NCI-H526 (cell line): ENCODE measurements around the gene CRACR2A.
A peak's percentile ranks its signal among the peaks of the same experiment; 100 is the strongest.

Experiments
- DNase-seq, 2 experiments: peaks; one replicate each; lab custom pipeline; 2025; lab: John Stamatoyannopoulos, UW

CRACR2A gene

DNA sequence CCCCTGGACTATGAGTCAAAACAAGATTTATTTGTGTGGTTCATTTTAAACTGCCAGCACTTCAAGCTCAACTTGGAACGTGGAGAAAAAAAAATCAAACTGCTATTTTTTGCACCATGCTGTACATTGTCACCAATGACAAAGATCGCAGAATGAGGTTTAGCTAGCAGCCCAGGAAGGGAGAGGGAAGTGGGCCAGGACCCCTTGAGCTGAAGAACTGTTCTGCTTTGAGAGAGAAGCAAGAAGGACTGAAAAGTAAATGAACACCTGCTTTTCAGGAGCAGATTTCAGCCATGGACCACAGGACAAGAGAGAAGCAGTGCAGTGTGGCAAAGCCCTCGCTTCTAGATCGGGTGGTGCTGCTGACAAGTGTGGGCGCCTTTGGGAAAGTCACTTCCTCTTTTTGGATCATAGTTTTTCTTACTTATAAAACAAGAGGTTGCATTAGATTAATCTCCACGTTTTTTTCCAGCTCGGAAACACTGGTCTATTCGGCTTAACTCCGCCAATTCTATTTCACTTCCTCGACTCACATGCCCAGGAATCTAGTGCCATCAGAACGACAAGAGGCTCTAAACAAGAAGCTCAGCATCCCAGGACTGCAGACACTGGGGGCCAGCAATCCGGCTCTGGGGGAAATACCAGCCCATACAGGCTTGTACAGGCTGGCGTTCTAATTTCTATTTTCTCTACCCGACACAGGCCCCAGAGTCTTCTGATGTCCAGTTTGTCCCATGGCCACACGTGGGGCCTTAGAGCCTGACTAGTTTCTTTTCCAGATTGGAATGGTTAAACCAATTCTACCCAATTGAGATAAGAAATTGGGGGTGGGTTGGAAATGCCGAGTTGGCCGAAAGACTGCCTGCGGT lies 129.9 kb downstream of the CRACR2A start:
- no peak for DNase-seq

DNA sequence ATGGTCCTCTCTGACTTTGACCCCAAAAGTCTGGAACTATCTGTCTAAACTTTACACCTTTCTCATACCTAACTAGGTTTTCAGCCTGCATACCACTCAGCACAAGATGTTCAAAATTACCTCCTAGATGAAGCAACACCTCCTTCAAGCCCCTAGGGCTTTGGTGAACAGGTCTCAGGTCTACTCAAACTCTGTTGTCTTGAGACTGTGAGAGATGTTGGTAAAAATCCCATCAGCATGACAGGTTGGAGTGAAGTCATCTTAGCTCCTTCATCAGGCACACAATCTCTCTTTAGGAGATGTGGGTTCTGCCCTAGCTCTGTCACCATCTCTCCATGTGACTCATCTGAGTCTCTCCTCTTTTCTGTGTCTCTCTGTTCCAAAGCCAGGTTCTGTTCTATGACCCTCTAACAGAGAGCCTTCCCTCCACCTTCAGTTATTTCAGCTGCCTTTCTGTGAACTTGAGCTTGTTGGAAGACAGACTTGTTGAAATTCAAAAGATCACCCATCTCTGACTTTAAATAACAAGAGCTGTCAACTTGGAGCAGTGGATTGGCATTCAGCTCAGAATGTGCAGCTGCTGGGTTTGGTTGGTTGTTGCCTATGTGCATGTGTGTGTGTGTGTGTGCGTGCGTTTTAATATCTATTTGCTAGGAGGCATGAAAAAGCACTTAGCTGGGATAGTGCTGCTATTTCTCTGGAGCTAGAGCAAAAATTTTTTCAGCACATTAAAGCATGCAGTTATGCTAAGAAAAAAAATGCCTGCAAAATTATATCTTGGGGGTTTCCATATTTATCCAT lies 130.7 kb downstream of the CRACR2A start:
- DNase-seq = no peak

DNA sequence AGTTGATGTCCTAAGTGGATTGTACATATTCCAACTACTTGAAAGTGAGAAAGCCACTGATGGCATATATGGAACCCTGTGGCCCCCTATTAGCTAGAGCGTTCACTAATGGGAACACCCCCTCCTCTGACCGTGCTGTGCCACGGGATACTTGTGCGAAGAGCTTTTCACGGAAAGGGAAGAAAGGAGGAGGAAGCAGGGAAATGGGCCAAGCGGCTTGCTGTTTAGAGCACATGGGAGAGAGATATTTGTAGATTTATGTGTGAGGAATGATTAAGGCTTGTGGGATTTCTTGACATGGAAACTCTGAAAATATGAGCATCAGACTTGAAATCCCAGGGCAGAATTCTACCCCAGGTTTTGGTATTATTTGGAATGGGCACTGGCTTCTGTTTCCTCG lies 132.1 kb downstream of the CRACR2A start:
- no peak for DNase-seq

DNA sequence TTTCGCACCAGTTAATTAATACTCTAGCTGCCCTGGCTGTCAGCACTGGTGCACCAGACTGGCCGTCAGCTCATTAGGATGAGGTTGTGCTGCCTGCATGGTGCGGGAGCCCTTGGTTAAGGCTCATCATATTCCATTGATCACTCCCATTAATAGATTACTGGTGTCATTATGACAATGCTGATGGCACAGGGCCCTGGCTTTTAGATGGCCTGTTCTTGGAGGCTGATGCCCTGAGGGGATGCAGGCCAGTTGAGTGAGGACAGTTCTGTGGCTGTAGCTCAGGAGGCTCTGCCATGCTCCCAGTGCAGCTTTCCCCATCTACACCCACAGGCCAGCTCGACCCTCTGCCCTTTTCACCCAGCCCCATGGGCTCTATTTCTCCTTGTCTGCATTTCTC lies 135.3 kb downstream of the CRACR2A start:
- no peak for DNase-seq

DNA sequence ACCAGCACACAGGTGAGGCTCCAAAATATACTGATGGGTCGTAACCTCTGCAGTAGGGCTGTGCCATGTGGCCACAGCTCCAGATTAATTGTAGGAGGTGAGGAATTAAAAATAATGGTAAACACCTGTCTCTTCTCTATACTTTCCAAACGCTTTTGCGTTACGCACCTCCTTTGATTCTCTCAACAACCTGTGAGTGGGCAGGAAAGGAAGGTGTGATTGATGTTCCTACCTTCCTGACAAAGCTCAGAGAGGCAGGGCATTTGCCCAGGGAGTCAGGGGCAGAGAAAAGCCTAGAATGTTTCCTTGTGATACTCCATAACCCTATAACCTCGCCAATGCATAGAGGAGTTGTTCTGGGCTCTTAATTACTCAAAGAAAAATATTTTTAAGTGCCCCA lies 137.0 kb downstream of the CRACR2A start:
- DNase-seq = no peak

DNA sequence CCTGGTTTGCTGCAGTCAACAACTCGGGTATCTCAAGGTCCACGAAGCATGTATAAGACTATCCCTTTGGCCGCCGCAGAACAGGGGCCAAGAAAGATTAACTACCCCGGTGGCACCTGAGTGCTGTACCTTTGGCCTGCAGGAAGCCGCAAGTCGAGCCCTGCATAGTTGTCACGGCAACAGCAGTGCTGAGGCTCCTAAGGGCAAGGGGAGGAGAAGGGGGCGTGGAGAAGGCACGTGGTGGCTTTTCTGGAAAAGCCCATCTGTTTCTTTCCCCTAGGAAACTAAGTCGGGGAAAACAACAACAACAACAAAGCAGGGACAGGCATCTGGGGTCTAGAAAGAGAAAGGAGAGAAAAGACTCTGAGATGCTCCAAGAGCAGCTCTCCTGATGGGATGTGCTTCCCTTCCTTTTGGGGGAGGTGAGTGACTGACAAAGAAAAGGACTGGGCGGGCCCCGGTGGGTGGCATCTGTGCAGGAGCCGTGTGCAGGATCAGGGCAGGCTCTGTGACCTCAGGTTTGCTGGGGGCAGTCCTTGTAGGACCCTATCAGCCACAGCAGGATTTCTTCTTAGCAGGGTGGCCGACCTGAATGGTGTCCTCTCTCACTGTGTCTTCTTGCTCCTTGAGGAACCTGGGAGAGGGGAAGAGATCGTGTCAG lies 138.0 kb downstream of the CRACR2A start:
- no peak for DNase-seq

DNA sequence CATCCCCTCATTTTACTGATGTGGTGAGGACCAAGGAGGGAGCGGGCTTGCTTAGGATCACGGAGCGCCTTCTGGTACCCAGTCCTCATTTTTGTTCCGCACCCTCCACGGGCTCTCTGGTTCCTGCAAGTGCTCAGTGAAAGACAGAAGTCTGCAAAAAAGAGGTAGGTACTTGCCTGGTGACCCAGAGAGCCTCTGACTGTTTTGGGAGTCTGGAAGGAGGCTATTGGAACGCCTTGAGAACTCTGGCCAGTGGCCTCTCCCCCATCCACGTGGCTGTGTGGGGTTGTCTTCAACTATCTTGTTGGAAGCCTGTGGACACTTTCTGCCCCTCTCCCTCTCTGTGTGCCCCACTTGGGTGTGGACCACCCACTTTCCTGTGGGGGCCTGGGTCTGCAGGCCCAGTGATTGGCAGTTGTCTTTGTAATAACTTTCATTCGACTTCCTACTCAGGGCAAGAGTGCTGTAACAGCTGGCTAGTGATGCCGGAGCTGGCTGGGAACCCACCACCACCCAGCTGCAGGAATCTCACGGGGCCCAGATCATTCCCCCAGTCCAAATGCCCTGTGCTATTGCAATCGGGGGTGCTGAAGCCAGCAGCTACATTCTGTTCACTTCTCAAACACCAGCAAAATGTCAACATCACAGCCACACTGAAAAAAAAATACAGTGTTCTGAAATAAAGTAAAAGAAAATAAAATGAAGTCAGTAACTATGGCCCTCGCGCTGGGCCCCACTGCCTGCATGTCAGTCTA lies 139.1 kb downstream of the CRACR2A start:
- DNase-seq = no peak

DNA sequence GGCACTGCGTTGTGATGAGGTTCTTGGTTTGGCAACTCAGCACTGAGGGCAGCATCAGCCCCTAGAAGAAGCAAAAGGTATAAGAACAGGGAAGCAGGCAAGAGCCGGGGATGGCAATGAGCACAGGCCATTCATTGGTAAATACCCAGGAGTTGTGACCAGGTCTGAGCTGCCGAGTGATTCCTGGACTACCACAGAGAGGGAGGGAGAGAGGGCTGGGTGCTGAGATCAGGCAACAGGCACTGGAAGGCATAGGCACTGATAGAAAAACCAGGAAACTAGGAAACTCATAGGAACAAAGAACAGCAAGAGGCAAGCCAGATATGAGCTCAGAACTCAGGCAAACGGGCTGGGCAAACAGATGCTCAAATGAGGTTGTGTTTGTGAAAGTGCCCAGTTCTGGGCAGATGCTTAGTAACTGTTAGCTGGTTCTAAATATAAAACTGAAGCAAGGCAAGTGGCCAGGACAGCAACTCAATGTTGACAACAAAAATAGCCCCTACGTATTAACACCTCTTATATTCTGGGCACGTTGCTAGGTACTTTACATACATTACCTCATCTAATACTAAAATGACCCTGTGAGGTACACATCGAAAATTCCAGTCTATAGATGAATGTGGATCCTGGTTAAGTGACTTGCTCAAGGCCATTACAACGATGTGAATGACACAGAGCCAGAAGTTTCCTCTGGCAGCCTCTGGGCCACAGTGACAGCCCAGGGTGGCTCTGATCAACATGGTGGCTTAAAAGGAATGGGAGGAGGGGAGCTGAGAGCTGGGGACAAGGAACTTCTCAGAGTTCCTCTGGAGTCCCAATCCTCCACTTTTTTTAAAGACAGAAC lies 140.8 kb downstream of the CRACR2A start:
- no peak for DNase-seq

DNA sequence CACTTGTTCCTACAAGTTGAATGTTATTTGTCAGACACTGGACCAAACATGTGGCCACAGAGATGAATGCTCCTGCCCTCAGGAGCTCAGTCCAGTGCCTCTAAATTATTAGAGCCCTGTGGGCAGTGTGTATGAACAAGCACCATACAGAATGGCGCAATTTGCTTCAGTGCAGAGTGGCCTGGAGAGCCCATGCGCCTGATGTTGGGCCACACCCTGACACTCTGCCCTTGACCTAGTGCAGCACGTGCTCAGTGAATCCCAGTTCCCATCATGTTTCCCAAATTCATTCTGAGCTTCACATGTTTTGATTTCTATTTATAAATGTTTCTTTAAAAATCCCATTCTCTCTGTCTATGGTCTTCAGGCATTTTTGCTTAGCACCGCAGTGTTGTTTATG lies 145.1 kb downstream of the CRACR2A start:
- DNase-seq = no peak

DNA sequence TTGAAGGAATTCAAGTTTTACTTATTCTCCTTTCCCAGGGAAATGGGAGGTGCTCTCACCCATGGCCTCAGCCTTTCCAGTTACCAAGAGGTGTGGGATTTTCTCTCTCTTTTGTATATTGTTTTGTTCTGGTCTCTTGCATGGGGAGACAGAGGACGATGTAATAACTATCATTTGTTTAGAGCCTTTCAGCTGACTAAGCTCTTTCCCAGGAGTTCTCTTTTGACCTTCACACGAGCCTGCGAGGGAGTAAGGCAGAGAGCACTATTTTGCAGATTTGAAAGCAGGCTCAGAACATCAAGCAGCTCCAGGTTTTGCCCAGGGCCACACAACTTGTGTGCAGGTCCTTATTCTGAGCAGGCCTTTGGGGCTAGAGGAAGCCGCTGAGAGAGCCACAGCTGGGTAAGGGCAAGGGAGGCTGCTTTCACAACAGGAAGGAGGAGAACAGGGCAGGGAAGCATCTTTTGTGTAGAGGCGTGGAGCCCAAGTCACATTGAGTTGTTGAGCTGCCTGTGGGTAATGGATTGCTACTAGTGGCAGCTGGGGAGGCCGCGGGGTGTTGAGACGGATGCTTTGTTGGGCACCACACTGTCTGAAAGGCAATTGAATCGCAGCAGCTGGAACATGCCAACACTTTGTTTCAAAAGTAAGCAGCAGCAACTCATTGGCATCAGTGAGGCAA lies 145.7 kb downstream of the CRACR2A start:
- no peak for DNase-seq

DNA sequence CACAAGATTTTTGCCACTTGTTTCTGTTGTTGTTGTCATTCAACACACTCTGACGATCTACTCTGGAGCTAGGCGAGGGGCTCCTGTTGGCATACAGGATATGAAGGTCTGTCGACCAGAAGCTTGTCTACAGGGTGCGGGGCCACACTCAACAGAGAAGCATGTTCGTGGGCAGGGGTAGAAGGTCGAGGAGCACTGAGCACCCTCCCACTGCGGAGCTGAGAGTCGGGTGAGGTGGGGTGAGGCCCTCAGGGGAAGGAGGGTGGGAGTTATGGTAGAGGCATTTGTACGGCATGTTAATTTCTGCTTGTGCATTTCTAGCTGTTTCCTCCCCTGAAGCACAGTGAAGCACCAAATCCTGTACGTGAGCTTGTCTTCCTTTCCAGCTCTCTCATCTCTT lies 146.8 kb downstream of the CRACR2A start:
- no peak for DNase-seq

DNA sequence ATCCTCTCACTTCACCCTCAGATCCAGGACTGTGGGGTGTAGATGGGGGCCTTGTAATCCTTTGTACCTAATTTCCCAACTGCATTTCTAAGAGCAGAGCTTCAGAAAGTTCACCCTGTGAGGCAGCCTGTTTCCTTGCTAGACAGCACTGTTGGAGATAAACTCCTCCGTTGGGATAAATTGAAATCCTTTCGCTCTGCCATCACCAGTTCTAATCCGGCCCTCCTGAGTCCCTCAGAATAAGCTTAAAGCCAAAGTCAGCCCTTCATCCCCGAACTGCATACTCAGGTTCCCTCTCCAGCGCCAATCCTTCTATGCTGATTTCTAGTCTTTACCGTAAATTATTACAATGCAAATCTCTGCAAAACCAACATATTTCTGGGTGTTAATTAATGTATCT lies 147.2 kb downstream of the CRACR2A start:
- DNase-seq = no peak

DNA sequence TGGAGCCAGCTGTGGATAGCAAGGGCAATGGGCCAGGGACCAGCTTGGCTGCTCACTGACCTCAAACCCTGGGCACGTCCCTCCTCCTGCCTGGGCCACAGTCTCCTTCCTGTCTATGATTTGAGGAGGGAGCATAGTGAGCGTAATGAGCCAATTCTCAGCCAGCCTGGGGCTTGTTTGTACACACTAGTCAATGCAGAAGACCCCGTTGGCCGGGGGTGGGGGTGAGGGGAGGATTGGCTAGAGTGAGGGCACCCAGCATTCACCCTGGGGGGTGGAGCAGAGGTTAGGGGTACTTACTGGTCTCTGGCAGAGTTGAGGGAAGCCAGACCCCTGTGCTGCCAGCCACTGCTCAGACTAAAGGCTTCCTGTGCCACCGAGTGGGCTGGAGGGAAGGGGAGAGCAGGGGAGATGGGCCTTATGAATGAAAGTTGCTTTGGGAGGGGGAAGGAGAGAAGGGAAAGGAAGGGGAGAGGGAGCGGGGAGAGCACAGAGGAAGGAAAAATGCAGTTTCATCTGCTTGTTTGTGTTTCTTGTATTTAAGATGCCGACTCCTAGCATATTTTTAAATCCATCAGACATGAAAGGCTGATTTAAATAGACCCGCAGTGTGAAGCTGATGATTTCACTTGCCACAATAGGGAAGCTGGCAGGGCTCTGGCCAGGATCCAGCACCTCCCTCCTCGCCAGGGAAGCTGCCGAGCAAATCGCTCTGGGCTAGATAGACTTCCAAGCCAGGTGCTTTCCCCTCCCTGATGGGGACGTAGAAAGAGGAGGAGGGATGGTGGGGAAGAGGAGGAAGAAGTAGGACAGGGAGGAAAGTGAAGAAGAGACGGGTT lies 147.9 kb downstream of the CRACR2A start:
- DNase-seq = peak; percentile 49 to 61

DNA sequence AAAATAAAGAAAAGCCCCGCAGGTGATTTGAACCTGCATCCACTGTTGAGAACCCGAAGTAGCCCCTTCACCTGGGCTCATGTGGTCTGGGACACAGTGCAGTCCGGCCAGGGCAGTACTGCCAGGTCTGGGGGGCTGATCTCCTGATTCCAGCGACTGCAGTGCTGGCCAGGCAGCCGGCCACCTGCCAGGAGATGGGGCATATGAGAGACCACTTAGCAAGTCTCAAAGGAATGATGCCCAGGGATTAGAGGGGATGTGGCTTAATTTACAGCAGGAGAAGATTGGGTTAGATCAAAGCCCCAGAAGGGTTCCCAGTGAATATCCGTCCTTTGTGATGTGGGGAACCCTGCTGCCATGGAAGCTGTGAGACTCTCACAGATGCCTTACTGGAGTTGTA lies 148.6 kb downstream of the CRACR2A start:
- DNase-seq = no peak

DNA sequence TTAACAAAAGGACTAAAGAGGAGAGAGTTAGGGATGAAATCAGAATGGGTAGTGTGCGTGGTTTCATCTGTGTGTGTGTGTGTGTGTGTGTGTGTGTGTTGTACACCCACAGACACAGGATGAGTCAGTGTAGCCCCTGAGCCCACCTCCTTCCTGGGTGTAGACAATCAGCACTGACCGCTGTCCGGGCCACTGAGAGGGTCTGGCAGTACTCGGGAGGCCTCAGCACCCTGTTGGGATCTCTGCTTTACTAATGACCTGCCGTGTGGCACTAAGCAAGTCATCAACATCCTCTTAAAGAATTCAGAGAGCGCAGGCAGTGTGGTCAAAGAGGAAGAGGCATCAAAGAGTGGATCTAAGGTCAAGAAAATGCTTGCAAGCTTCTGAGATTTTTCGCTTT lies 149.3 kb downstream of the CRACR2A start:
- no peak for DNase-seq

DNA sequence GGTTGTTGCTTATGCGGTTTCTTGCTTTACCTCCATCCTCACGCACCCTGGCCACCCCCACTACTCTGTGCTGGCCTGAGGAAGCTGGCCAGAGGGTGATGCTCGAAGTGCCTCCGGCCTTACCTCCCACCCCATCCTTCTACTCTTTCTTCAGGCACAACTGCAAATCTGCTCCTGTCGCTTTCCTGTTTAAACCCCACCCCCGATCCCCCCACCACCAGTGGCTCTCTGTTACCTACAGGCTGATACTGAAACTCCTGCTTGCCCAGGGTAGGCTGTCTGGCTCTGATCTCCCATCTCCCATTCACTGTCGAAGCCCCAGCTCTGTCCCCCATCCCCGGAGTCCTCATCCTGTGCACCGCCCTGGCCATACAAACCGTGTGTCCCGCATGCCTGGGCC lies 150.4 kb downstream of the CRACR2A start:
- no peak for DNase-seq

DNA sequence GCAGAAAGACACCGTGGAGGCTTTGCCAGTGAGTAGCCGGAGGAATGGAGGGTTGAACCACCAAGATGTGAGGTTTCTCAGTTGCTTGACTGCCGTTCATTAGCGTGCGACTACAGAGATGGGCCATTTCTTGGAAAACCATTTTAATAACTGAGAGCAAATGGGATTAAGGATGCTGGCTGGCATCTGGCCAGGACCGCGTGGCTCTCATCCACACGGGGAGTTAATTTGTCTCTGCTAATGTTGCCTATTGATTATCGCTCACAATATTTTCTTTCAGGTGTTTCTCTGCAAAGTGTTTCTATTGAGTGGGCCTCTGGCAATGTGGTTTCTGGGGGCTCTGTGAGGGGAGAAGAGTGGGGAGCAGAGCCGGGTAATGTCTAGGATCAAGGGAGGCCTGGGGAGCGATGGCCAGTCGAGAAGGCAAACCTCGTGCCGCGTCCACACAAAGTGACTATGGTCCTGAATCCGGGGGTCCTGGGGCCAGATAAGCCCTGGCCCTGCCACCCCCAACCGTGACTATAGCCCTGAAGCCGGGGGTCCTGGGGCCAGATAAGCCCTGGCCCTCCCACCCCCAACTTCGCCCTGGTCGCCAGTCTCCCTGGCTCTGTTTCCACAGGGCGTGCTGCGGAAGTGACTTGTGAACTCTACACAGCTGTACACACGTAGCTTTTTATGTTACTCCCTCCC lies 151.3 kb downstream of the CRACR2A start:
- DNase-seq = no peak

DNA sequence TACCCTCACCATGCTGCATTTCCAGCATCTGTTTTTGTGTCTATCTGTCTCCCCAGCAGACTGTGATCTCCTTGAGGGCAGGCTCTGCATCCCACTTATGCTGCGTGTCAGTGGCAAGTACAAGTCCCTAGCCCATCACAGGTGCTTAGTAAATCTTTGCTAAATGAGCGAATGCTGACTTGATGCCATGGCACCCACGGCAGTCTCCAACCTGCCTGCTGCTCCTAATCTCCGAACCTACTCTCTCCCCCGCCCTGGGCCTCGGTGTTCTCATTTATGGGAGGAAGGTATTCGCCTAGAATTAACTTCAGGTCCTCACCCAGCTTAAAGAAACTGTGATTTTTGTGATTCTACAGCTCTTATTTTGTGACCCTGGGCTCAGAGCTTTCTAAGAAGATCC lies 152.0 kb downstream of the CRACR2A start:
- DNase-seq = no peak
